PFSK-1 (cell line): Measurements from ENCODE around the gene PRRC1.

Experiments used
- POLR2AphosphoS5 ChIP-seq: IDR thresholded peaks from 2 replicates; pipeline ENCODE4 v1.6.1; 2012; ENCODE audit warnings: low read depth, mild to moderate bottlenecking, control low read depth, low read length, moderate library complexity
- TF ChIP-seq, protein P1 (sequence below), 2 experiments: IDR thresholded peaks; 2 replicates each; pipeline versions ENCODE4 v1.6.1 to v1.8.0; 2011 to 2012; ENCODE audit warnings: low read depth in 2 of 2, low read length in 2 of 2, control low read depth in 1 of 2, inconsistent platforms in 1 of 2, mild to moderate bottlenecking in 1 of 2, moderate library complexity in 1 of 2; ENCODE audit not compliant: insufficient read depth in 1 of 2

GRCh38 chr5:127602481-127602880 lies 85.0 kb downstream of the PRRC1 start:
- no peak for TF ChIP-seq POLR2AphosphoS5
- TF ChIP-seq, protein P1, sequence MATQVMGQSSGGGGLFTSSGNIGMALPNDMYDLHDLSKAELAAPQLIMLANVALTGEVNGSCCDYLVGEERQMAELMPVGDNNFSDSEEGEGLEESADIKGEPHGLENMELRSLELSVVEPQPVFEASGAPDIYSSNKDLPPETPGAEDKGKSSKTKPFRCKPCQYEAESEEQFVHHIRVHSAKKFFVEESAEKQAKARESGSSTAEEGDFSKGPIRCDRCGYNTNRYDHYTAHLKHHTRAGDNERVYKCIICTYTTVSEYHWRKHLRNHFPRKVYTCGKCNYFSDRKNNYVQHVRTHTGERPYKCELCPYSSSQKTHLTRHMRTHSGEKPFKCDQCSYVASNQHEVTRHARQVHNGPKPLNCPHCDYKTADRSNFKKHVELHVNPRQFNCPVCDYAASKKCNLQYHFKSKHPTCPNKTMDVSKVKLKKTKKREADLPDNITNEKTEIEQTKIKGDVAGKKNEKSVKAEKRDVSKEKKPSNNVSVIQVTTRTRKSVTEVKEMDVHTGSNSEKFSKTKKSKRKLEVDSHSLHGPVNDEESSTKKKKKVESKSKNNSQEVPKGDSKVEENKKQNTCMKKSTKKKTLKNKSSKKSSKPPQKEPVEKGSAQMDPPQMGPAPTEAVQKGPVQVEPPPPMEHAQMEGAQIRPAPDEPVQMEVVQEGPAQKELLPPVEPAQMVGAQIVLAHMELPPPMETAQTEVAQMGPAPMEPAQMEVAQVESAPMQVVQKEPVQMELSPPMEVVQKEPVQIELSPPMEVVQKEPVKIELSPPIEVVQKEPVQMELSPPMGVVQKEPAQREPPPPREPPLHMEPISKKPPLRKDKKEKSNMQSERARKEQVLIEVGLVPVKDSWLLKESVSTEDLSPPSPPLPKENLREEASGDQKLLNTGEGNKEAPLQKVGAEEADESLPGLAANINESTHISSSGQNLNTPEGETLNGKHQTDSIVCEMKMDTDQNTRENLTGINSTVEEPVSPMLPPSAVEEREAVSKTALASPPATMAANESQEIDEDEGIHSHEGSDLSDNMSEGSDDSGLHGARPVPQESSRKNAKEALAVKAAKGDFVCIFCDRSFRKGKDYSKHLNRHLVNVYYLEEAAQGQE (IDR thresholded peaks at IDR 0.05; ENCODE audit: insufficient read depth in 1 of 2, low read depth in 2 of 2, low read length in 2 of 2), result no peak
